Common myeloid progenitor, CD34-positive (primary cell): ENCODE results near the gene ADAM19. TPM values are rescaled to one million over a fixed set of nuclear protein-coding genes. Genes with fewer than 3 reads are reported as not detected.
A peak's percentile ranks its signal among the peaks of the same experiment; 100 is the strongest.

Experiments
- CTCF ChIA-PET: fragments of 350-600 bp; sonication (Branson Sonifier 250); formaldehyde crosslinking; loops from one replicate; lab custom pipeline; 2021; ENCODE audit warnings: antibody characterized with exemption; lab: Charles Lee
- POLR2A ChIA-PET: fragments of 350-600 bp; sonication (Branson Sonifier 250); formaldehyde crosslinking; loops from one replicate; lab custom pipeline; 2021; ENCODE audit warnings: antibody characterized with exemption; lab: Charles Lee
- DNase-seq, 3 donors: peaks; one replicate each; pipeline versions ENCODE4 v3.0.0 to v3.0.0-alpha.2; 2013
- H3K27ac ChIP-seq, 2 experiments: 1 replicate in 1 of 2; 2 replicates in 1 of 2; pipeline ENCODE4 v1.7.0; 2013; ENCODE audit warnings: inconsistent platforms in 2 of 2, low read length in 2 of 2, mild to moderate bottlenecking in 2 of 2, low read depth in 1 of 2, moderate library complexity in 1 of 2; ENCODE audit not compliant: severe bottlenecking in 2 of 2, insufficient read depth in 1 of 2, poor library complexity in 1 of 2
- H3K27me3 ChIP-seq, 5 experiments: replicated peaks in 2 of 5; 1 replicate in 3 of 5; 2 replicates in 2 of 5; pipeline versions ENCODE4 v1.6.1 to v1.7.0; 2013; ENCODE audit warnings: low read length in 4 of 5, mild to moderate bottlenecking in 2 of 5, moderate library complexity in 2 of 5, inconsistent platforms in 1 of 5; ENCODE audit not compliant: insufficient read depth in 5 of 5, control insufficient read depth in 4 of 5
- H3K36me3 ChIP-seq, 4 experiments: 1 replicate in 2 of 4; 2 replicates in 2 of 4; pipeline versions ENCODE4 v1.6.1 to v1.7.0; 2013; ENCODE audit warnings: low read length in 3 of 4, control low read depth in 1 of 4, mild to moderate bottlenecking in 1 of 4; ENCODE audit not compliant: control insufficient read depth in 4 of 4, insufficient read depth in 4 of 4
- H3K4me1 ChIP-seq, 4 experiments: 1 replicate in 3 of 4; 2 replicates in 1 of 4; pipeline versions ENCODE4 v1.6.1 to v1.7.1; 2013; ENCODE audit warnings: low read length in 3 of 4, mild to moderate bottlenecking in 3 of 4, control low read depth in 1 of 4, inconsistent platforms in 1 of 4, moderate library complexity in 1 of 4; ENCODE audit not compliant: control insufficient read depth in 4 of 4, insufficient read depth in 4 of 4; ENCODE audit errors: control extremely low read depth in 1 of 4
- H3K4me3 ChIP-seq, 7 experiments: 1 replicate in 4 of 7; 2 replicates in 3 of 7; pipeline versions ENCODE4 v1.5.1 to v1.7.0; 2013; ENCODE audit warnings: mild to moderate bottlenecking in 7 of 7, low read length in 6 of 7, moderate library complexity in 6 of 7, inconsistent platforms in 2 of 7, low read depth in 2 of 7, control low read depth in 1 of 7; ENCODE audit not compliant: insufficient read depth in 4 of 7, control insufficient read depth in 1 of 7; ENCODE audit errors: extremely low read depth in 1 of 7
- H3K9me3 ChIP-seq, 5 experiments: 1 replicate in 4 of 5; 2 replicates in 1 of 5; pipeline versions ENCODE4 v1.6.1 to v1.7.1; 2013; ENCODE audit warnings: low read length in 4 of 5, mild to moderate bottlenecking in 2 of 5, inconsistent platforms in 1 of 5, low read depth in 1 of 5, moderate library complexity in 1 of 5; ENCODE audit not compliant: control insufficient read depth in 4 of 5, insufficient read depth in 2 of 5; ENCODE audit errors: control extremely low read depth in 1 of 5
- WGBS: methylation state at CpG from one replicate; pipeline ENCODE4 v1.1.5; 2013; ENCODE audit not compliant: insufficient coverage; 5-methylcytosine and 5-hydroxymethylcytosine counted together
- polyA plus RNA-seq: library from polyadenylated mRNA; unstranded; fragments of 120-200 nt; gene quantifications from one replicate; pipeline ENCODE4 v1.2.1, GENCODE V29; 2013

The ADAM19 gene
- 2.2 TPM for polyA plus RNA-seq

GRCh38 chr5:157575381-157576020 is at the start of gene ADAM19:
TSS of gene ADAM19 (minus strand) at chr5:157575775. CDS start at chr5:157575696, 79 bp downstream.
- CTCF ChIA-PET: interaction anchor here (1.2 kb wide), 1 partner anchor 11 kb away, joined by 3 read pairs; no protein-coding TSS in a partner anchor
- 0% methylated on average over 38 of the region's 63 CpGs for WGBS
- H3K4me1 ChIP-seq: peaks cover 9 to 40% (median 22%) of the 10 kb centered on the region in 4 experiments
- DNase-seq: peak; percentile 29 to 73 (median 50)
- H3K36me3 ChIP-seq: no peaks in the 10 kb centered on the region
- H3K27ac ChIP-seq: peak within 1 kb of the TSS in 1 of 2 experiments; percentile 30
- H3K4me3 ChIP-seq: peak within 1 kb of the TSS; percentile 56 to 87 (median 80)
- peaks cover 0 to 6% (median 0%) of the 10 kb centered on the region in 5 experiments for H3K27me3 ChIP-seq
- H3K9me3 ChIP-seq: no peaks in the 10 kb centered on the region
- POLR2A ChIA-PET: no interaction called here

GRCh38 chr5:157624144-157624543 is 48.6 kb upstream of the ADAM19 start:
- peaks cover 0 to 1% (median 0%) of the 10 kb centered on the region in 5 experiments for H3K9me3 ChIP-seq
- no peak overlapping the region for H3K27ac ChIP-seq
- no peaks in the 10 kb centered on the region for H3K4me1 ChIP-seq
- POLR2A ChIA-PET: no interaction called here
- CTCF ChIA-PET: no interaction called here
- no peak overlapping the region for H3K4me3 ChIP-seq
- H3K36me3 ChIP-seq: no peaks in the 10 kb centered on the region
- H3K27me3 ChIP-seq: no peaks in the 10 kb centered on the region
- no peak for DNase-seq
- WGBS: no CpG with 5 or more reads among the region's 2 CpGs

- H3K27me3 ChIP-seq: no peaks in the 10 kb centered on the region
- ChIA-PET POLR2A (no interaction called here), CTCF (interaction anchor here (0.6 kb wide), 1 partner anchor 28 kb away, joined by 3 read pairs; no protein-coding TSS in a partner anchor)
- H3K4me3 ChIP-seq: no peak overlapping the region
- no peak overlapping the region for H3K27ac ChIP-seq
- no peaks in the 10 kb centered on the region for H3K36me3 ChIP-seq
- H3K9me3 ChIP-seq: peaks cover 0 to 1% (median 0%) of the 10 kb centered on the region in 5 experiments
- H3K4me1 ChIP-seq: no peaks in the 10 kb centered on the region
- no peak for DNase-seq
Measured at GRCh38 chr5:157620776-157621175, 45.2 kb upstream of the ADAM19 start.

- Histone ChIP-seq H3K9me3 (peaks cover 0 to 1% (median 0%) of the 10 kb centered on the region in 5 experiments), H3K4me3 (no peak overlapping the region), H3K27me3 (no peaks in the 10 kb centered on the region), H3K36me3 (no peaks in the 10 kb centered on the region), H3K27ac (no peak overlapping the region), H3K4me1 (peaks cover 0 to 6% (median 0%) of the 10 kb centered on the region in 4 experiments)
- ChIA-PET CTCF (interaction anchor here (1.2 to 1.3 kb wide), 2 partner anchors 9 to 17 kb away, joined by 3 to 4 read pairs; no protein-coding TSS in a partner anchor), POLR2A (interaction anchor here (0.6 kb wide), 1 partner anchor 29 kb away, joined by 4 read pairs; no protein-coding TSS in a partner anchor)
- DNase-seq: no peak
- 100% methylated on average over 4 of the region's 8 CpGs for WGBS
Measured at GRCh38 chr5:157618191-157618765, 42.7 kb upstream of the ADAM19 start.

- Histone ChIP-seq H3K4me1 (peaks cover 0 to 10% (median 0%) of the 10 kb centered on the region in 4 experiments), H3K36me3 (no peaks in the 10 kb centered on the region), H3K27me3 (no peaks in the 10 kb centered on the region), H3K9me3 (no peaks in the 10 kb centered on the region), H3K27ac (no peak overlapping the region), H3K4me3 (no peak overlapping the region)
- ChIA-PET CTCF (interaction anchor here (1.3 kb wide), 1 partner anchor 10 kb away, joined by 4 read pairs; no protein-coding TSS in a partner anchor), POLR2A (no interaction called here)
- WGBS: 90% methylated on average over 2 of the region's 4 CpGs
- DNase-seq: no peak
Measured at GRCh38 chr5:157616785-157617184, 41.2 kb upstream of the ADAM19 start.

- no peak overlapping the region for H3K27ac ChIP-seq
- no peaks in the 10 kb centered on the region for H3K9me3 ChIP-seq
- no peaks in the 10 kb centered on the region for H3K27me3 ChIP-seq
- peaks cover 0 to 12% (median 2%) of the 10 kb centered on the region in 4 experiments for H3K4me1 ChIP-seq
- H3K36me3 ChIP-seq: no peaks in the 10 kb centered on the region
- H3K4me3 ChIP-seq: no peak overlapping the region
- ChIA-PET POLR2A (no interaction called here), CTCF (no interaction called here)
- 85% methylated on average over 8 of the region's 11 CpGs for WGBS
- DNase-seq: peak in 2 of 3 donors; percentile 42 to 50
Measured at GRCh38 chr5:157613385-157614245, 38.0 kb upstream of the ADAM19 start.
